Esophagus squamous epithelium (tissue), 5 donors: ENCODE data around the gene RFX5. TPM values are rescaled to one million over a fixed set of nuclear protein-coding genes. Genes with fewer than 3 reads are reported as not detected.
"Not testable (repeated sequence)": the region's sequence is repeated elsewhere in the genome, so short reads cannot be mapped to it uniquely, and the experiment has no call there.

ENCODE experiments used
- DNase-seq: peaks from one replicate; lab custom pipeline; 2025; lab: John Stamatoyannopoulos, UW
- H3K27ac ChIP-seq, 4 donors: fragments of 200-600 bp; sonication (generic); one replicate each; pipeline ENCODE4 v1.5.1; 2016 to 2019; ENCODE audit warnings: mild to moderate bottlenecking in 1 of 4
- H3K27me3 ChIP-seq, 4 donors: fragments of 200-600 bp; sonication (generic); 1 replicate in 3 of 4; 2 replicates in 1 of 4; pipeline versions ENCODE4 v1.5.1 to v1.6.0; 2017 to 2021; ENCODE audit warnings: antibody characterized with exemption in 1 of 4
- H3K36me3 ChIP-seq, 3 donors: fragments of 200-600 bp; sonication (generic); one replicate each; pipeline ENCODE4 v1.5.1; 2016 to 2019
- H3K4me1 ChIP-seq, 3 donors: fragments of 200-600 bp; sonication (generic); one replicate each; pipeline ENCODE4 v1.5.1; 2017 to 2019
- H3K4me3 ChIP-seq, 4 donors: fragments of 200-600 bp; sonication (generic); 1 replicate in 3 of 4; 2 replicates in 1 of 4; pipeline ENCODE4 v1.5.1; 2016 to 2019; ENCODE audit warnings: mild to moderate bottlenecking in 2 of 4, moderate library complexity in 1 of 4
- H3K9me3 ChIP-seq, 3 donors: fragments of 200-600 bp; sonication (generic); one replicate each; pipeline ENCODE4 v1.5.1; 2016 to 2019
- CTCF ChIP-seq, 6 experiments: fragments of 450-650 bp in 4 of 6; fragments of 200-600 bp in 2 of 6; sonication (generic) in 2 of 6; IDR thresholded peaks; one replicate each; pipeline ENCODE4 v1.5.1; 2016 to 2019; ENCODE audit warnings: antibody characterized with exemption in 6 of 6, mild to moderate bottlenecking in 4 of 6, moderate library complexity in 4 of 6
- POLR2A ChIP-seq, 4 donors: fragments of 450-650 bp; IDR thresholded peaks; one replicate each; pipeline ENCODE4 v1.6.1; 2017; ENCODE audit warnings: antibody characterized with exemption in 4 of 4, mild to moderate bottlenecking in 4 of 4, moderate library complexity in 3 of 4
- WGBS, 2 donors: methylation state at CpG; one replicate each; pipeline ENCODE4 v1.1.5; 2018; 5-methylcytosine and 5-hydroxymethylcytosine counted together
- intact Hi-C: fragments of 100-400 bp; cut with DNase I; formaldehyde crosslinking; loops from one replicate; pipeline ENCODE4 v1.15.0; 2022
- total RNA-seq, 4 donors: library from RNA; depleted of rRNA; stranded (reverse); fragments of >200 nt; gene quantifications; one replicate each; pipeline ENCODE4 v1.1.0, GENCODE V29; 2016
- donor health status: DM: yes; HTN: yes; CAD: no.

The RFX5 gene
- total RNA-seq, result 10 to 100 TPM; 13.2 to 59.6 (median 24.5) TPM

GRCh38 chr1:151346769-151347522 lies at the start of gene RFX5:
Gene RFX5 (minus strand): TSS chr1:151347252. CDS start chr1:151346320, 932 bp downstream.
- DNase-seq, result peak; percentile 85
- Histone ChIP-seq H3K27ac (peak within 1 kb of the TSS; percentile 89 to 98 (median 94)), H3K36me3 (peaks cover 13 to 36% (median 18%) of the 10 kb centered on the region in 3 donors), H3K27me3 (no peaks in the 10 kb centered on the region), H3K4me3 (peak within 1 kb of the TSS; percentile 57 to 83 (median 73)), H3K9me3 (no peaks in the 10 kb centered on the region), H3K4me1 (peaks cover 8 to 29% (median 14%) of the 10 kb centered on the region in 3 donors)
- intact Hi-C loops, result no loop called here
- WGBS, 2 donors, result 0 to 1% methylated on average over 22 to 27 of the region's 38 CpGs
- TF ChIP-seq POLR2A (IDR thresholded peaks at IDR 0.05) (peak in 3 of 4 donors; percentile 43 to 68 (median 47)), CTCF (IDR thresholded peaks at IDR 0.05) (peak in 1 of 6 experiments; percentile 11)

- 75 to 76% methylated on average over 5 of the region's 5 CpGs for WGBS, 2 donors
- intact Hi-C loops, DNase-seq: not testable (repeated sequence)
These were observed 49.2 kb upstream of the RFX5 start for GRCh38 chr1:151396265-151396664.

DNA sequence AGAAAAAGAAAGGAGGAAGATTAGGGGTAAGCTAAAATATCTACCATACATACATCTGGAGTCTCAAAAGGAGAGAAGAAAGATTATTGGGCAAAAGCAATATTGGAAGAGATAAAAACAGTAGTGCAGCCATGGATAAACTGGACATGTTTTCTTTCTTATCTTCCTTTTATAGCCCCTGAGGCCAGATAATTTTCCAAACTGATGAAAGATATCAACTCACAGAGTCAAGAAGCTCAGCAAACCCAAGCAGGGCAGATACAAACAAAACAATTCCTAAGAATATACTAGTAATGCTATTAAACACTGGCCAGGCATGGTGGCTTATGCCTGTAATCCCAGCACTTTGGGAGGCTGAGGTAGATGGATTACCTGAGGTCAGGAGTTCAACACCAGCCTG lies 46.5 kb upstream of the RFX5 start:
- Histone ChIP-seq H3K36me3 (no peaks in the 10 kb centered on the region), H3K4me1 (no peaks in the 10 kb centered on the region), H3K27me3 (no peaks in the 10 kb centered on the region), H3K27ac (no peak overlapping the region), H3K9me3 (no peaks in the 10 kb centered on the region), H3K4me3 (no peak overlapping the region)
- DNase-seq, result no peak
- intact Hi-C loops, result no loop called here
- TF ChIP-seq POLR2A (IDR thresholded peaks at IDR 0.05) (no peak), CTCF (IDR thresholded peaks at IDR 0.05) (no peak)

More at GRCh38 chr1:151396265-151396664, 49.2 kb upstream of the RFX5 start:
- H3K4me3 ChIP-seq, H3K36me3 ChIP-seq, H3K9me3 ChIP-seq, H3K27ac ChIP-seq, H3K27me3 ChIP-seq: not testable (repeated sequence)
- peaks cover 0 to 19% (median 12%) of the 10 kb centered on the region in 3 donors for H3K4me1 ChIP-seq

DNA sequence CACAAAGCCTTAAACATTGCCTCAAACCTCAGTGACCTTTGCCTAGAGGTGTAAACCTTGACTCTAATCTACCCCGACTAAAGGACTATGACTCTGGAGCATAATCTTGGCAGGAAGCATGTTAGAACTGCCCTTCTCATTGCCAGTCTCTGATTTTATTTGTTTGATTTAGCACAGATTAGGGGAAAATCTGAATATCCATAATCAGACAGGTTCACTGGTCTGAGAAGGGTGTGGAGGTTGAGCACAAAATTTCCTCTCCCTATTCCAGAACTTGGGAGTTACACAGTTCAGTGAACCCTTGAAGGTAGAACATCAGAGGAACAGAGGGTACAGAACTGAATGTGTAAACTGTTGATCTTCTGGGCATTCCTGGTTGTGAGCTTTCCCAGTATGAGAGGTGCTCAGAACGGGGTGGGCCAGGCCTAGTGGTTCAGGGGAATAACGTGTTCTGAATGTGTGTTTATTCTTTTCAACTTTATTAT lies 44.1 kb upstream of the RFX5 start:
- intact Hi-C loops, result no loop called here
- no peak for TF ChIP-seq CTCF (IDR thresholded peaks at IDR 0.05)
- no peak for TF ChIP-seq POLR2A (IDR thresholded peaks at IDR 0.05)
- H3K4me3 ChIP-seq, result no peak overlapping the region
- no peak for DNase-seq
- WGBS, 2 donors, result 77 to 86% methylated on average over 3 of the region's 3 CpGs
- H3K27me3 ChIP-seq, result no peaks in the 10 kb centered on the region
- H3K36me3 ChIP-seq, result no peaks in the 10 kb centered on the region
- H3K27ac ChIP-seq, result no peak overlapping the region
- no peaks in the 10 kb centered on the region for H3K4me1 ChIP-seq
- H3K9me3 ChIP-seq, result no peaks in the 10 kb centered on the region

GRCh38 chr1:151390221-151391078 lies 43.4 kb upstream of the RFX5 start:
- H3K36me3 ChIP-seq, H3K4me1 ChIP-seq, DNase-seq, H3K9me3 ChIP-seq, H3K27ac ChIP-seq, intact Hi-C loops, H3K4me3 ChIP-seq, H3K27me3 ChIP-seq: not testable (repeated sequence)
- 86 to 92% methylated on average over 22 of the region's 22 CpGs for WGBS, 2 donors

DNA sequence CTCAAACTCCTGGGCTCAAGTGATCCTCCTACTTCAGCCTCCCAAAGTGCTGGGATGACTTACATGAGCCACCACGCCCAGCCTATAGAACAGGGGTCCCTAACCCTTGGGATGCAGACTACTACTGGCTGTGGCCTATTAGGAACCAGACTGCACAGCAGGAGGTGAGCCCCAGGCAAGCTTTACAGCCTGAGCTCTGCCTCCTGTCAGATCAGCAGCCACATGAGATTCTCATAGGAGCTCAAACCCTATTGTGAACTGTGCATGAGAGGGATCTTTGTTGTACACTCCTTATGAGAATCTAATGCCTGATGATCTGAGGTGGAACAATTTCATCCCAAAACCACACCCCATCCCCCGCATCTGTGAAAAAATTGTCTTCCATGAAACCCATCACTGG lies 39.0 kb upstream of the RFX5 start:
- H3K4me1 ChIP-seq, result no peaks in the 10 kb centered on the region
- no peak overlapping the region for H3K27ac ChIP-seq
- no peaks in the 10 kb centered on the region for H3K27me3 ChIP-seq
- no peak for TF ChIP-seq CTCF (IDR thresholded peaks at IDR 0.05)
- no peak for TF ChIP-seq POLR2A (IDR thresholded peaks at IDR 0.05)
- DNase-seq, result no peak
- H3K36me3 ChIP-seq, result no peaks in the 10 kb centered on the region
- H3K4me3 ChIP-seq, result no peak overlapping the region
- intact Hi-C loops, result no loop called here
- H3K9me3 ChIP-seq, result no peaks in the 10 kb centered on the region
- WGBS, 2 donors, result 85 to 100% methylated on average over 1 to 2 of the region's 2 CpGs
